ENCODE data around the gene KRTAP19-8. TPM values are rescaled to one million over a fixed set of nuclear protein-coding genes. Genes with fewer than 3 reads are reported as not detected.

KRTAP19-8 gene
- polyA plus RNA-seq, 3 donors, result not detected

- no peak for DNase-seq
These were observed 25.9 kb downstream of the KRTAP19-8 start for GRCh38 chr21:31012133-31013089.

- no peak for DNase-seq
These were observed 26.9 kb downstream of the KRTAP19-8 start for GRCh38 chr21:31011412-31011811.

GRCh38 chr21:31008355-31008754 lies 29.9 kb downstream of the KRTAP19-8 start:
- DNase-seq, result no peak

- DNase-seq, result no peak
These were observed 33.3 kb downstream of the KRTAP19-8 start for GRCh38 chr21:31005019-31005418.

- DNase-seq, result no peak
These were observed 34.8 kb downstream of the KRTAP19-8 start for GRCh38 chr21:31003471-31003870.

- DNase-seq, result no peak
These were observed 40.7 kb downstream of the KRTAP19-8 start for GRCh38 chr21:30997541-30997940.

- no peak for DNase-seq
These were observed 41.5 kb downstream of the KRTAP19-8 start for GRCh38 chr21:30996728-30997127.

- no peak for DNase-seq
These were observed 43.3 kb downstream of the KRTAP19-8 start for GRCh38 chr21:30994932-30995331.

GRCh38 chr21:30990514-30991262 lies 47.6 kb downstream of the KRTAP19-8 start:
- DNase-seq, result no peak

GRCh38 chr21:30988706-30989105 lies 49.6 kb downstream of the KRTAP19-8 start:
- no peak for DNase-seq

Other genes with a start within 250 kb of the KRTAP19-8 start
- gene KRTAP8-1, start 225.2 kb downstream of the KRTAP19-8 start, polyA plus RNA-seq (ENCODE audit: insufficient read length in 3 of 3), result not detected
- not detected for gene KRTAP7-1, start 208.7 kb downstream of the KRTAP19-8 start, polyA plus RNA-seq (ENCODE audit: insufficient read length in 3 of 3)
- gene KRTAP11-1, start 156.9 kb downstream of the KRTAP19-8 start, polyA plus RNA-seq (ENCODE audit: insufficient read length in 3 of 3), result not detected